Measurements from ENCODE around the gene WNT6.

Gene WNT6

GRCh38 chr2:218824004-218824403 is 35.6 kb upstream of the WNT6 start:
- no peak overlapping the region for H3K4me3 ChIP-seq (ENCODE audit: low read length, poor library complexity, severe bottlenecking)
- no peak for TF ChIP-seq EZH2phosphoT487 (IDR thresholded peaks at IDR 0.05; ENCODE audit: borderline replicate concordance)
- TF ChIP-seq, protein P1, sequence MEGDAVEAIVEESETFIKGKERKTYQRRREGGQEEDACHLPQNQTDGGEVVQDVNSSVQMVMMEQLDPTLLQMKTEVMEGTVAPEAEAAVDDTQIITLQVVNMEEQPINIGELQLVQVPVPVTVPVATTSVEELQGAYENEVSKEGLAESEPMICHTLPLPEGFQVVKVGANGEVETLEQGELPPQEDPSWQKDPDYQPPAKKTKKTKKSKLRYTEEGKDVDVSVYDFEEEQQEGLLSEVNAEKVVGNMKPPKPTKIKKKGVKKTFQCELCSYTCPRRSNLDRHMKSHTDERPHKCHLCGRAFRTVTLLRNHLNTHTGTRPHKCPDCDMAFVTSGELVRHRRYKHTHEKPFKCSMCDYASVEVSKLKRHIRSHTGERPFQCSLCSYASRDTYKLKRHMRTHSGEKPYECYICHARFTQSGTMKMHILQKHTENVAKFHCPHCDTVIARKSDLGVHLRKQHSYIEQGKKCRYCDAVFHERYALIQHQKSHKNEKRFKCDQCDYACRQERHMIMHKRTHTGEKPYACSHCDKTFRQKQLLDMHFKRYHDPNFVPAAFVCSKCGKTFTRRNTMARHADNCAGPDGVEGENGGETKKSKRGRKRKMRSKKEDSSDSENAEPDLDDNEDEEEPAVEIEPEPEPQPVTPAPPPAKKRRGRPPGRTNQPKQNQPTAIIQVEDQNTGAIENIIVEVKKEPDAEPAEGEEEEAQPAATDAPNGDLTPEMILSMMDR (conservative IDR thresholded peaks at IDR 0.05; ENCODE audit: low read length) = no peak
- no peaks in the 10 kb centered on the region for H4K20me1 ChIP-seq (ENCODE audit: insufficient read depth, low read length, poor library complexity, severe bottlenecking)
- no peaks in the 10 kb centered on the region for H3K9me2 ChIP-seq (replicated peaks; ENCODE audit: low read depth, low read length)
- no peaks in the 10 kb centered on the region for H3K9me3 ChIP-seq (ENCODE audit: insufficient read depth, low read depth, low read length)
- H3K9ac ChIP-seq (ENCODE audit: low read depth, low read length, poor library complexity, severe bottlenecking) = no peak overlapping the region
- no peaks in the 10 kb centered on the region for H3K4me1 ChIP-seq (ENCODE audit: insufficient read depth, low read length, poor library complexity, severe bottlenecking)
- no peak overlapping the region for H2AFZ ChIP-seq (ENCODE audit: low read length)
- no peaks in the 10 kb centered on the region for H3F3A ChIP-seq (ENCODE audit: low read depth)
- no peaks in the 10 kb centered on the region for H3K27me3 ChIP-seq (ENCODE audit: insufficient read depth, low read length, poor library complexity, severe bottlenecking)
- no peaks in the 10 kb centered on the region for H3K36me3 ChIP-seq (ENCODE audit: insufficient read depth, low read length)
- H3K79me2 ChIP-seq (ENCODE audit: insufficient read depth, low read length) = no peaks in the 10 kb centered on the region
- H3K4me2 ChIP-seq (ENCODE audit: low read depth, low read length, poor library complexity, severe bottlenecking) = no peak overlapping the region

GRCh38 chr2:218826791-218827190 is 32.8 kb upstream of the WNT6 start:
- no peaks in the 10 kb centered on the region for H3K79me2 ChIP-seq (ENCODE audit: insufficient read depth, low read length)
- no peaks in the 10 kb centered on the region for H3K36me3 ChIP-seq (ENCODE audit: insufficient read depth, low read length)
- no peak overlapping the region for H3K4me2 ChIP-seq (ENCODE audit: low read depth, low read length, poor library complexity, severe bottlenecking)
- H3K9me2 ChIP-seq (replicated peaks; ENCODE audit: low read depth, low read length) = no peaks in the 10 kb centered on the region
- TF ChIP-seq, protein P1 (conservative IDR thresholded peaks at IDR 0.05; ENCODE audit: low read length) = no peak
- no peak for TF ChIP-seq EZH2phosphoT487 (IDR thresholded peaks at IDR 0.05; ENCODE audit: borderline replicate concordance)
- no peaks in the 10 kb centered on the region for H3F3A ChIP-seq (ENCODE audit: low read depth)
- H2AFZ ChIP-seq (ENCODE audit: low read length) = no peak overlapping the region
- H3K4me3 ChIP-seq (ENCODE audit: low read length, poor library complexity, severe bottlenecking) = no peak overlapping the region
- H3K4me1 ChIP-seq (ENCODE audit: insufficient read depth, low read length, poor library complexity, severe bottlenecking) = no peaks in the 10 kb centered on the region
- H4K20me1 ChIP-seq (ENCODE audit: insufficient read depth, low read length, poor library complexity, severe bottlenecking) = no peaks in the 10 kb centered on the region
- no peak overlapping the region for H3K9ac ChIP-seq (ENCODE audit: low read depth, low read length, poor library complexity, severe bottlenecking)
- H3K9me3 ChIP-seq (ENCODE audit: insufficient read depth, low read depth, low read length) = no peaks in the 10 kb centered on the region
- no peaks in the 10 kb centered on the region for H3K27me3 ChIP-seq (ENCODE audit: insufficient read depth, low read length, poor library complexity, severe bottlenecking)

GRCh38 chr2:218827701-218828476 is 31.7 kb upstream of the WNT6 start:
- H3K4me3 ChIP-seq (ENCODE audit: low read length, poor library complexity, severe bottlenecking) = no peak overlapping the region
- H3K9me2 ChIP-seq (replicated peaks; ENCODE audit: low read depth, low read length) = no peaks in the 10 kb centered on the region

More at GRCh38 chr2:218827701-218828476, 31.7 kb upstream of the WNT6 start:
- Histone ChIP-seq H2AFZ (ENCODE audit: low read length) (no peak overlapping the region), H3F3A (ENCODE audit: low read depth) (no peaks in the 10 kb centered on the region), H3K4me2 (ENCODE audit: low read depth, low read length, poor library complexity, severe bottlenecking) (no peak overlapping the region), H4K20me1 (ENCODE audit: insufficient read depth, low read length, poor library complexity, severe bottlenecking) (no peaks in the 10 kb centered on the region), H3K79me2 (ENCODE audit: insufficient read depth, low read length) (no peaks in the 10 kb centered on the region), H3K9ac (ENCODE audit: low read depth, low read length, poor library complexity, severe bottlenecking) (no peak overlapping the region), H3K27me3 (ENCODE audit: insufficient read depth, low read length, poor library complexity, severe bottlenecking) (no peaks in the 10 kb centered on the region), H3K9me3 (ENCODE audit: insufficient read depth, low read depth, low read length) (no peaks in the 10 kb centered on the region), H3K4me1 (ENCODE audit: insufficient read depth, low read length, poor library complexity, severe bottlenecking) (no peaks in the 10 kb centered on the region), H3K36me3 (ENCODE audit: insufficient read depth, low read length) (no peaks in the 10 kb centered on the region)
- TF ChIP-seq EZH2phosphoT487 (IDR thresholded peaks at IDR 0.05; ENCODE audit: borderline replicate concordance) = no peak
- TF ChIP-seq, protein P1 (conservative IDR thresholded peaks at IDR 0.05; ENCODE audit: low read length) = no peak

Data from Loucy (cell line).